GM21717 (cell line): Measurements from ENCODE around the gene FRG1.
"Not testable (repeated sequence)": the region's sequence is repeated elsewhere in the genome, so short reads cannot be mapped to it uniquely, and the experiment has no call there.

Experiments
- ATAC-seq: cut with Tn5 transposase; IDR thresholded peaks from one replicate; pipeline ENCODE4 v1.9.1; 2021; ENCODE audit warnings: mild to moderate bottlenecking, moderate library complexity; ENCODE audit not compliant: unreplicated experiment

Gene FRG1

GRCh38 chr4:189984661-189985060, 44.0 kb downstream of the FRG1 start:
- not testable (repeated sequence) for ATAC-seq

GRCh38 chr4:189985651-189986243, 45.1 kb downstream of the FRG1 start:
- ATAC-seq, result not testable (repeated sequence)

DNA sequence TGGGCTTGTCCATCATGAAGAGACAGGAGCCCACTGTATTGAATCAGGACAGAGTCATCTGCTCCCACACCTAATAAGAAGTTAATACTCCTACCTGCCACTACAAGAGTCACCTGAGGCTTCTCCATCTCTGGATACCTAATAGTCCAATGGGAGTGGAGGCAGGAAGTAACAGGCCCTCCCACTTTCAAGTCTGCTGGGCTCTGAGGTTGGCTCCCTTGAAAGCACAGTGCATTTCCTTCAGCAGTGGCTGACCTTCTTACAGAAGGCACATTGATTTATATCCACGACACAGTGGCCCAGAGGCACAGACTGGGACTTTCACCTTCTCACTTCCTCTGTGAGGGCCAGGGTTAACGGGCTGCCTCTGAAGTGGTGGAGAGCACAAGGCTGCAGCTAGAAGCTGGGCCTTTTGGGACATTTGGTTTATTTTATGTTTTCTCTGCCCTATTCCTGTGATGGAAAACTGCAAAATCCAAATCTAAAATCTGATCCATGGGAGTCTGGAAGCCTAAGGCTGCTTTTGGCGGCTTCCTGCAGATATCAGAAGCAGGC, 48.3 kb downstream of the FRG1 start:
- ATAC-seq, result no peak

GRCh38 chr4:189989941-189990340, 49.3 kb downstream of the FRG1 start:
- not testable (repeated sequence) for ATAC-seq
